Activated T-cell treated with anti-CD3 and anti-CD28 coated beads for 48 hours (primary cell): Measurements from ENCODE around the gene CPSF2.

Experiments used
- DNase-seq: peaks from one replicate; pipeline ENCODE4 v3.0.0-alpha.2; 2020; ENCODE audit warnings: low read depth

The CPSF2 gene

DNA sequence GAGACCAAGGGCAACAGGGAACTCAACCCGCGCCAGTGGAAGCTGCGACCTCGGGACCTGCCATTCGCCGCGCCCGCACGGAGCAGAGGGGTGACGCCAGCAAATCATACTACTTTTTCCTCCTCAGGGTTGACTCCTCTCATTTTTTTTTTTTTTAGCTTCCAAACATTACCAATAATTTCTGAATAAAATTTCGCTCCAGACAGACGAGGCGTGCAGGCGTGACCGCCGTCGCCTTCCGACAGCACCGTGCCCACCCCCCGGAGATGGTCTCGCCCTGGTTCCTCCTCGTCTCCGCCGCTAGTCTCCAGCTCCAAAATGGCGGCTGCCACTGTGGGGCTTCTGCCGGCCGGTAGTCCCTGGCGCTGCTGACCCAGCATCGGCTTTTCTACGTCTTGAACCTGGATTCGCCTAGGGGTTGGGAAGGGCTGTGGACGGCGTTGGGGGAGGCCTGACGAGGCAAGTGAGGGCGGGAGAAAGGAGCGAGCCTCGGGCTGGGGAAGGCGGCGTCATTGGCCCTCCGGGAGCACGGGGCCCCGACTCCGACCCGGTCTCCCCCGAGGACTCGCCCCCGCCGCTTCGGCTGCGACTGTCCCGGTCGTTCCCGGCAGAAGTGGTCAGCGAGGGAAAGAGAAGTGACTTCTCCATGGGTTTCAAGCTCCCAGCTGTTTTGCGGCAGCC, at the start of gene CPSF2, which contains the start of gene NDUFB1:
CPSF2 (plus strand) TSS at position 300 of the 681 bp plus-strand sequence. CDS start 9,016 bp downstream, outside the sequence.
NDUFB1 (minus strand) TSS at position 37 of the 681 bp plus-strand sequence. CDS start 4,069 bp downstream, outside the sequence.
- peak; percentile 76 for DNase-seq

DNA sequence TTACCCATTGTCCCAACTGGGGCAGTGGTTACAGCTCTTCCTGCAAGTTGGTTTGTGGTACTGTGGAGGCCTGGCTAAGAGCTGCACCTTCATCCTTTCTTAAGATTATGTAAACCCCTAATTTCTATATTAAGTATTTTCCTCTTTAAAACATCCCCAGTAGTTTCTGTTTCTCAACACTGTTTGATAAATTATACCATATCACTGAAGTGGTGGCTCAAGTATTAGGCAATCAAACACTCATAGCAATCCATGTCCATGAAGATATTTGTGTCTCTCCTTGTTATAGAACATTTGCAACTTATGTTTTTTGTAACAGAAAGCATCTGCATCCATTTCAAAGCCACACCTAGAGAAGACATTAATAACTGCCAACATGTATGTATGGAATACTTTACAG, 47.2 kb upstream of the CPSF2 start:
- no peak for DNase-seq

DNA sequence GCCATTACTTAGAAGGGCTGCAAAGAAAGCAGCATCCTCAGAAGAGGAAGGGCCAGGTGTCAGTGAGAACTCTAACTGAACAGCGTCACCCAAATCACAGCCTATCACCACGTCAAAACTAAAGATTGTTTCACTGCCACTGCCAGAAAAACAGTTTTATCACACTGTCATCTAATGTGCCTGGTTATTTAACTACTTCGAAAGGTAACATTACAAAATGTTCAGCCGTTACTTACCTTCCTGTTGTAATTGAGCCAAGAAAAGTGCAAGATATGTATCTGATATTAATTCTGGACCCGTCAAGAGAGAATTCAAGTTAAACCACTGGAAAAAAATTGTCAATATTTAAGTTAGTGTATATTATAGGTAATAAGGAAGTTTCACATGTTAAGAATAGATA, 33.3 kb upstream of the CPSF2 start:
- no peak for DNase-seq

DNA sequence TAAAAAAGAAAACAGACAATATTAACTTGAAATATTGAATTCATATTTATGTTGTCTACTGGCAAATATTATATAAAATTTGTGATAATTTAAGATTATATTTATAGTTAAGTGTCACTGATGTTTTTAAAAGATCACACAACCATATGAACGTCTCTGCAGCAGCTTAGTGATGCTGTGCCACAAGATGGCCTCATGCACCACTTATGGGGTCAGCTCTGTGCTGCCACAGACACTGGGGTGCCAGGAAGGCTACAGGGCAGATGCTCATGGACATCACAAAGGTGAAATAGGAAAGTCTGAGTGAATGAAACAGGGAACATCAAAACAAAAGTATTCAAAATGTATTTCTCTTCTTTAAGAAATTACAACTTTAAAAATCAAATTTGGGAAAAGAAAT, 28.4 kb upstream of the CPSF2 start:
- DNase-seq: no peak

DNA sequence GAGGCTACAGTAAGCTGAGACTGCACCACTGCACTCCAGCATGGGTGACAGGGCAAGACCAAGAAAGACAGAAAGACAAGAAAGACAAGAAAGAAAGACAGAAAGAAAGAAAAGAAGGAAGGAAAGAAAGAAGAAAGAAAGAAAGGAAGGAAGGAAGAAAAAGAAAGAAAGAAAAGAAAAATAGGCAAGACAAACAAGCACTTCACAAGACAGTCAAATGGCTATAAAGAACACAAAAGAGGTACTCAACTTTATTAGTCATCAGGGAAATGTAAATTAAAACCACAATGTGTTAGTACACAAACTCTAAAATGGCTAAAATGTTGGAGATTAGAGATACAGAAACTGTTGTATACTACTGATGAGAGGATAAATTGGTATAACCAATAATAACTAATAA, 22.0 kb upstream of the CPSF2 start:
- DNase-seq: no peak

DNA sequence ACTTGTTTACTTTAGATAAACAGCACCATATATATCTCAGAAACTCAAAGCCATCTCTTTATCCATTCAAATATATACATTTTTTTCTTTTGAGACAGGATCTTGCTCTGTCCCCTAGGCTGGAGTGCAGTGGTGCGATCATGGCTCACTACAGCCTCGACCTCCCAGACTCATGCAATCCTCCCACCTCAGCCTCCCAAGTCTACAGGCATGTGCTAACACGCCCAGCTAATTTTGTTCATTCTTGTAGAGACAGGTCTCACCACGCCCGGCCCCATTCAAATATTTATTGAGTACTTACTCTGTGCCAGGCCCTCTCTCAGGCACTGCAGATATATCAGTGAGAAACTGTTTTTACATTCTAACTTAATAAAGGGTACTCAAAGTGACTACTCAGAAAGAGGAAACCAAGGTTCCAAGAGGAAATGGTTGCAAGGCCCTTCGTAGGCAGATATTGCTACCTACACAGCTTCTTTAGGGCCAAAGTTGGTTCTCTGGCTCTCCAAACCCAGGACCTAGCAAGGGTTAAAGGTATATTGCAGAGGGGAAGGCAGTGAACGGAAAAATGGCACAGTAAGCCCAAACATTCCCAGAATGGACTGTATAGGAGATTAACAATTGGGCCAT, 18.3 kb upstream of the CPSF2 start:
- no peak for DNase-seq

DNA sequence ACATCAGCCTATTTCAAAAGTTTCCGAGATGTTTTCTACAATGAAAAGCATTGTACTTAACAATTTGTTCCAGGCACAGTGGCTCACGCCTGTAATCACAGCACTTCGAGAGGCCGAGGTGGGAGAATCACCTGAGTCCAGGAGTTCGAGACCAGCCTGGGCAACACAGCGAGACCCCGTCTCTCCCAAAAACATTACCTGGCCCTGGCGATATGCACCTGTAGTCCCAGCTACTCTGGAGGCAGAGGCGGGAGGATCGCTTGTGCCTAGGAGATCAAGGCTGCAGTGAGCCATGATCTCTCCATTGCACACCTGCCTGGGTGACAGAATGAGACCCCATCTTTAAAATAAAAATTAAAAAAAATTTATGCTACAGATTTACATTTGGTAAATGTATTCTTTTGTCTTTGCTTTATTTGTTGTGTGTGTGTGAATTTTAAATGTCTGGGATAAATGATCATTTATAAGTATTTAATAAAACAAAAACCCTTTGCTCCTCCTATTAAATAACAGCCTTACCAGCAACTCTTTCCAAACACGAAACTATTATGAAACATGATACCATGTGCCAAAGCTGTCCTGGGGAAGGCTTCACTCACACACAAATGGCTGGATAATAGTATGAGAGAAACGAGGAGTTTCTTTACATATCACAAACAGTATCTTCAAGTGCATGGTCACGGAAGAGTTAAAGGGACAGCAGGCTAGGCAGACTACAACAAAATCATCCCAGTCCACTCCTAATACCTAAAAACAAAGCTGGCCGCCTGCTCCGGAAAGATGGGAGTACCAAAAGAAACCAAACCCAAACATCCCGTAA, 16.5 kb upstream of the CPSF2 start:
- DNase-seq: no peak

DNA sequence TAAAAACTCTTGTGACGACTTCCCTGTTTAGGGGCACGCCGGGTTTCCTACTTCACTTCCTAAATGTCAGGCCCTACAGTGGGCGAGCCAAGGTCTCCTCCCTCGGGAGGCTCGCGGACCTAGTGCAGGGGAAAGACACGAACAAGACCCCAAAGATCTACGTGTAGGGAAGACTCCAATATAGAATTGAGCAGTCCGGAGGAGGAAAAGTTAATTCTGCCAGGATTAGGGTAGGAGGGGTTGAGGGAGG, 16.0 kb upstream of the CPSF2 start:
- no peak for DNase-seq

DNA sequence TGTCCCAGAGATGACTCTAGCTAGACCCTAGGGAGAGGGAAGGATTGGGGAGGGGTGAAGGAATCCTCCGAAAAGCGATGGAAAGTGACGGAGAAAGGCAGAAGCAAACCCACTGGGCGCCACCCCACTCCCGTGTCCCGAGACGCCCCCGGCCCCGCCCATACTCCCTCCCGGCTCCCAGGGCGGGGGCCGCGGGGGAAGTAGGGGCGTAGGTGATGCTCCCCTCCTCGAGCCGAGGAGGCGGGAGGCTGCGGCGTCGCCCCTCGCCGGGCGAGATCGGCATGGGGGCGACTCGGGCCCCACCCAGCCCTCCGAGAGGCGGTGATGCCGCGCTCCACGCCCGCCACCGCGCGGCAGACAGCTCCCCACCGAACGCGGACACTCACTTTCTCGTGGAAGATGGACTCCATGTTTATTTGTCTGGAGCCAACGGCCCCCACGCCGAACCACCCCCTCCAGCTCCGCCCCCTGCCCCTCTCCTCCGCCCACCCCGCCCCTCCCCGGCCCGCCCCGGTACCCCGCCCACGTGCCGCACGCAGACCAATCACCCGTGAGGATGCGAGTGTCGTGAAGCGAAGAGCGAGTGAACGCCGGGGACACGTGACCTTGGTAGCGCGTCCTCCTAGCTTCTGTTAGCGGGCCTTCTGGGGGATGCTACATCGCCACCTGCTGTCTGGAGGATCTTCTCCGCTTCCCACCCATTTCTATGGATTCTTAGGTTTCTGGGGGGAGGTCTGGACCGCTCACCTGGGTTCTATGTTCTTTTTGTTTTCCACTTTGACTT, 15.4 kb upstream of the CPSF2 start, which contains the start of gene ATXN3:
ATXN3 (minus strand) TSS at position 440 of the 784 bp plus-strand sequence; CDS start at position 410, 30 bp downstream.
- DNase-seq: peak; percentile 90

DNA sequence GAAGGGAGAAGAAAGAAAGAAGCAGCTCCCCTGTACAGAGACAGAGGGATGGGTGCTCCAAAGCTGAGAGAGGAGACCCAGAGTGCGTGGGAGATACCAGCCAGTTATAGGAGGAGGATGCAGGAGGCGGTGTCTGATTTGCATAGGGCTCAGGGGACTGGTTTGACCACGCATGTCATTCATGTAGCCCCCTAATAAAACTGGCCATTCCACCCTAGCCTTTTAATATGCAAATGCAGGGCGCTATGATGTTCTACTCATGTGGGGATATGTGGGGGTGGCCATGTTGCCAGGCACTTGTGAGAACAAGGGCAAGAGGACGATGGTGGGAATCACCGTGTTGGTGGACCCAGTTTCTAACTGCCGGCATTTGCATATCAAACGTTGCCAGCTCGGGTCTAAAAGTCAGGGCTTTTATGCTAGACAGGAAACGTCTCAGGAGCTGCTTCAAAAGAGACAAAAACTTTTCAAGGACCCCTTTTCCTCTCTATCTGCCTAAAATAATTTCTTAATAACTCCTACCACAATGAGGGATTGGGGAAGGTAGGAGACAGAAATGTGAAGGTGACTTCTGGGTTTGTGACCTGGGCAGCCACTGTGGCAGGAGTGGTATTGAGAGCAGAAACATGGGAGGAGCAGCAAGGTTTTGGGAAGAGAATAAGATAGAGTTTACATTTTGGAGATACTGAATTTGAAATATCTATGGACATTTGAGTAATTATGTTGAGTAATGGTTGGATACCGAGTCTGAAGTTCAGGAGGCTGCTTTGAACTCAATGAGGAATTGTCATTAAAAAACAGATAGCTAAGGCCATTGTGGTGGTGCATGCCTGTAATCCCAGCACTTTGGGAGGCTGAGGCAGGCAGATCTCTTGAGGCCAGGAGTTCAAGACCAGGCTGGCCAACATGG, 13.2 kb upstream of the CPSF2 start:
- DNase-seq: no peak

DNA sequence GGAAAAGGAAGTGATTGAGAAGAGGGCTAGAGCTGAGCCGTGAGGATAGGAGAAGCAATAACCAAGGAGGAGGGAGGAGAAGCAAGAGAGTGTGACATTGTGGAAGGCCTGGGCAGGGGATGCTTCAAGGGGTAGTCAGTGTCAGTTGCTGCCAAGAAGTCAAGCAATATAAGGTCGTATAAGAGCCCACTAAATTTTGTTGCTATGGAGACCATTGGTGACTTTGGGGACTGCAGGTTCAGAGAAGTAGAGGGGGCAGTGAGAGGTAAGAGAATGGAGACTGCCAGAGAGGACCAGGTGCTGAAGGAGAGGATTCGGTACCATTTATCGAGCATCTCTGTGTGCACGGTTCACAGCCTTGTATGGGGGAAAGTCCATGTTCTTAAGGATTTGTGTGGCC, 12.3 kb upstream of the CPSF2 start:
- no peak for DNase-seq

DNA sequence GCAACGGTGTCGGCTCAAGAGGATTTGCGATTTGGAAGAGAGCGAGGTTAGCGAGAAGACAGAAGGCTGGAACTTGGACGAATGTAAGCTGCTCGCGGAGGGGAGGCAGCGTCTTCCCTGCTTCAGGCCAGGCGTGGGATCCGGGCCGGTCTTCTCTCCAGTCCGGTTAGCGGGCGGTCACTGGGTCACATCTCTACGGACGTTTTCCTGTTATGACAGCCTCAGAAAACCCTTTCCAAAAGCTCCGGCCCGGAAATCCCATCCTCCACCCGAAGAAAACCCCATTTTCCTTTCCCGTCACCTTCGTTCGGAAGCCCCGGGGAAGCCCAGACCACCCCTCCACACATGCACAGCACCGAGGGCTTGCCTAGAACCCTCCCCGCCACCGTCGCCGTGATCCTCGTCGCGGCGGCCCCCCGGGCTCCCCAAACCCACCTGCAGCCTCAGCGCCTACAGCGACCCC, 531 bp upstream of the CPSF2 start:
- no peak for DNase-seq

DNA sequence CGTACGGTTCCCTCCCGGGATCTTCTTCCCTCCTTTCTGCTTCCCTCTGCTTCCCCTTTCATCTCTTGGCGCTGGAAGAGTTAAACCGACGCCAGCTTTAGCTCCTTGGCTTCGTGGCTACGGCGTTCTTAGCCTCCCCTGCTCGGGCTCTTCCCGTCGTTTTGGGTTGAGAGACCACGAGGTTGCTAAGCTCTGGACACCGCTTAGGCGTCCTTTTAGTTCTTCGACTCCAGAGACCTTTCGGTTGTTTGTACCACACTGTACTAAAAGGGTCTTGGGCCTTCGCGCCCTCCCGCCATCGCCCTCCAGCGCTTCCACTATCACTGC, 545 bp downstream of the CPSF2 start:
- DNase-seq: no peak

DNA sequence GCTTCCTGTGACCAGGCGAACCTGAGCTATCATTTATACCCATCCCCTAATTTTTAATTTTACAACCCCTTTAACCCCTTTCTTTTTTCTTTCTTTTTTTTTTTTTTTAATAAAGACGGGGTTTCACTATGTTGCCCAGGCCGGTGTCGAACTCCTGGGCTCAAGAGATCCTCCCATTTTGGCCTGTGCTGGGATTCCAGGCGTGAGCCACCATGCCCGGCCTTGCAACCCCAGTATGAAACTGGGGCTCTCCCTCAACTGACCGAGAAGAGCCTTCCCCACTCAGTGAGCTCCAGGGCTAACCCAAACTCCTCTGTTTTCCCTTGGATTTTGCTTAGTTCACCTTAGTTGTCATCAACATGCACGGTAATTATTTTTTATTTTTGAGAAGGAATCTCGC, 992 bp downstream of the CPSF2 start:
- DNase-seq: no peak

DNA sequence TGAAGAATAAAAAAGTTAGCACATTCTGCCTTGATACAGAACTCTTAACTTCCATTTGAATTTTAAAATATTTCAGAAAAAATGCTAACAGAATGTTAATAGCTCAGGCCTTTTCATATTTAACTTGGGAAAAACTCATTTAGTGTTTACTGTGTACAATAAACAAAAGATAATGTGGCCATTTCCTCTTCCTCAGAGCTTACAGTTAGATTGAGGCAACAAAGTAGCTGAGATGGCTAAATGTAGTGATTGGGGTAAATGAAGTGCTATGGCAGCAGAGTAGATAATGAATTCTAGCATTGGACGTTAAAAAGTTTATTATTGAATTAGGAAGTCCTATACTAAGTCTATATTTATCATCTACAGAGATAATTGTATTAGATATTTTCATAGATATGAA, 12.7 kb downstream of the CPSF2 start:
- no peak for DNase-seq

DNA sequence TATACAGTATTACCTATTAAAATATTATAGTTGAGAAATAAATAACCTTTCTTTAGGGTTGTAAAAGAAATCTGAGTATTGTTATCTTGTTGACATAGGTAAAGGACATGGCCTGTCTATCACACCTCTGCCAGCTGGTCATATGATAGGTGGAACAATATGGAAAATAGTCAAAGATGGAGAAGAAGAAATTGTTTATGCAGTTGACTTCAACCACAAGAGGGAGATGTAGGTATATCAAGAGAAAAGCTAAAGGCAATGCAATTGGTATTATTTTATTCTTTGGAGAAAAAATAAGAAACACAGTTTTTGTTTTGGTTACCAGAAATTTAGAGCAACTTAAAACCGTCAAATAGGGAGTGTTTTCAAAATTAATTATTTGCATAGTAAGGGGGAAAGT, 13.5 kb downstream of the CPSF2 start:
- no peak for DNase-seq

DNA sequence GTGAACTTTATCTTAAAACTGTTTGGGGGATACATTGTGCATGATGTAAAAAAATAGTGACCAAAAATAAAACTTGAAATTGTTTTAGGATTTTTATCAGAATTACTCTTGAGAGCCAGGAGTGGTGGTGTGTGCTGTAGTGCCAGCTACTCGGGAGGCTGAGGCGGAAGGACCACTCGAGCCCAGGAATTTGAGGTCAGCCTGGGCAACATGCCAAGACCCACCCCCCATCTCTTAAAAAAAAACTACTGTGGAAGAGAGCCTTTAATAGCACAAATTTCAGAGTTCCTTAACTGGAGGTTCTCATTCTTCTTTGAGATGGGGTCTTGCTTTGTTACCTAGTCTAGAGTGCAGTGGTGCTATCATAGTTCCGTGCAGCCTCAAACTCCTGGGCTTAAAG, 21.5 kb downstream of the CPSF2 start:
- no peak for DNase-seq

DNA sequence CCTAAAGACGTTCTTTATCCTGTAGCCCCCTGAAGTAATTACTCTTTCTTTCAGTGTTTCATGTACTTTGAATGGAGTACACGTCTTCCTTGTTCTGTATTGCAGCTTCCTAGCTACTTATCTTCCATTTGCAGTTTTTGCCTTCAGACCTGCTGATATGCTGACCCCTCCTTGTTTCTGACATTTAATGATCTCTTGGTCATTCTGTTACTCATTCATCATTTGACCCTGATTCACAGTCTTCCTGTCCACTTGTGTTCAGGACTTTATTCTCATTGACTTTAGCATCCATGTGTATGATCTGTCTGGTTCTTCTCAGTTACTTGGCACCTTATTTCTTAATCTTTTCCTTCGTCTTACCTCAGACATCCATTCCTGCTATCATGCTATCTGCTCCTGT, 22.2 kb downstream of the CPSF2 start:
- DNase-seq: no peak

DNA sequence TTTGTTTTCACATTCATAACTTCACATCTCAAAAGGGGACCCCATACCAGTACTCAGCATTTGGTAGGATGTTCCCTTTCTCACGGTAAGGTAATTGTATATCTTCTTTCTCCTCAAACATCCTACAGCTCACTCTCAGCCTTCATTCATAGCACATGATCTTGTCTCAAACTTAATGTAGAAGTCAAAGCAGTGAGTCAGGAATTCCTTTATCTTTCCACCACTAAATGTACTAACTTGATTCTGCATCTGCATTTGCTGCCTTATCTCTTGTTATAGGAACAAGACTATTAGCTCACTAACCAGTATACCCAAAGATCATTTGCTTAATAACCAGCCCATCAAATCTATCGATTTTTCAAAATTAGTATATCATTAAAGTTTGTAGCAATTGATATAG, 22.9 kb downstream of the CPSF2 start:
- no peak for DNase-seq

DNA sequence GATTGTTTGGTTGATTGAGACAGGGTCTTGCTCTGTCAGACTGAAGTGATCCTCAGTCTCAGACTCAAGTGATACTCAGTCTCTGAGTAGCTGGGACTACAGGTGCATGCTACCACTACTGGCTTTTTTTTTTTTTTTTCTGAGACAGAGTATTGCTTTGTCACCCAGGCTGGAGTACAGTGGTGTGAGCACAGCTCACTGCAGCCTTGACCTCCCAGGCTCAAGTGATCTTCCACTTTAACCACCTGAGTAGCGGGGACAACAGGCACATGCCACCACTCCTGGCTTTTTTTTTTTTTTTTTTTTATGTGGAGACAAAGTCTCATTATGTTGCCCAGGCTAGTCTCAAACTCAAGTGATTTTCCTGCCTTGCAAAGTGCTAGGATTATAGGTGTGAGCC, 31.8 kb downstream of the CPSF2 start:
- no peak for DNase-seq

DNA sequence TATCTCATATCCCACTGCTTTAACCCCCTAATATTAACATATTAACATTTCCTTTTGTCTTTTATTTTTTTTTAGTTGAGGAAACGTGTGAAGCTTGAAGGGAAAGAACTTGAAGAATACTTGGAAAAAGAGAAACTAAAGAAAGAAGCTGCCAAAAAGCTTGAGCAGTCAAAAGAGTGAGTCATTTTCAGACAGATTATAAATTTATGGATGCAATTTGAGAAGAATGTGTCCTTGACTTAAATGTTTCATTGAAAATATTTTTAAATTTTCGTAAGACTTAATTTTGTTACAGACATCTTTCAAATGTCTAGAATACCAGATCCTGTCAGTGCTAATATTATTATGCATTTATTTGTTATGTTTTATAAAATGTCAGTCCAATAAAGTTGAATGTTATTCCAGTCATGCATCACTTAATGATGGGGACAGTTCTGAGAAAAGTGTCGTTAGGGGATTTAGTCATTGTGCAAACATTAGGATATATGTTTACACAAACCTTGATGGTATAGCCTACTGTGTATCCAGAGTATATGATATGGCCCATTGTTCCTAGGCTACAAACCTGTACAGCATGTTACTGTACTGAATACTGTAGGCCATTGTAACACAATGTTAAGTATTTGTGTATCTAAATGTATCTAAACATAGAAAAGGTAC, 32.6 kb downstream of the CPSF2 start:
- DNase-seq: no peak
